Right lobe of liver (tissue), 4 donors: Measurements from ENCODE around the gene TMEM30A.
A peak's percentile ranks its signal among the peaks of the same experiment; 100 is the strongest.

Experiments
- CTCF ChIP-seq, 4 donors: fragments of 200-600 bp in 3 of 4; fragments of 450-650 bp in 1 of 4; IDR thresholded peaks; one replicate each; pipeline versions ENCODE4 v1.5.1 to v1.8.0; 2016 to 2022; ENCODE audit warnings: antibody characterized with exemption in 4 of 4, mild to moderate bottlenecking in 2 of 4
- POLR2A ChIP-seq: fragments of 450-650 bp; IDR thresholded peaks from one replicate; pipeline ENCODE4 v1.6.1; 2017; ENCODE audit warnings: antibody characterized with exemption, mild to moderate bottlenecking
- donor health status: DM: no; HTN: no; CAD: no.
- donor health status: DM: no; HTN: no; CAD: no.
- donor health status: DM: no; HTN: yes; CAD: no.

GRCh38 chr6:75284632-75285282 lies at the start of gene TMEM30A:
- no peak for TF ChIP-seq CTCF (IDR thresholded peaks at IDR 0.05)
- TF ChIP-seq POLR2A, result peak; percentile 93
